GM23338 (cell line): ENCODE results near the gene EGLN2. TPM values are rescaled to one million over a fixed set of nuclear protein-coding genes. Genes with fewer than 3 reads are reported as not detected.

ENCODE experiments used
- ATAC-seq: fragments of 200-7000 bp; cut with Tn5 transposase; 3 replicates; pipeline ENCODE4 v1.9.1; 2020
- DNase-seq: peaks from one replicate; pipeline ENCODE4 v3.0.0-alpha.2; 2015; ENCODE audit warnings: low spot score
- H2AFZ ChIP-seq: fragments of 200-600 bp; sonication (generic); 2 replicates; pipeline ENCODE4 v1.8.0; 2016; ENCODE audit warnings: antibody characterized with exemption, mild to moderate bottlenecking, moderate library complexity
- H3F3A ChIP-seq: fragments of 200-600 bp; sonication (generic); replicated peaks from 2 replicates; pipeline ENCODE4 v1.8.0; 2017; ENCODE audit warnings: antibody characterized with exemption, mixed run types, low read depth
- H3K27ac ChIP-seq: fragments of 200-600 bp; sonication (generic); 2 replicates; pipeline ENCODE4 v1.6.1; 2016; ENCODE audit warnings: low read depth
- H3K27me3 ChIP-seq: fragments of 200-600 bp; sonication (generic); 2 replicates; pipeline ENCODE4 v1.8.0; 2016; ENCODE audit warnings: mild to moderate bottlenecking, mixed run types, moderate library complexity; ENCODE audit not compliant: insufficient read depth
- H3K36me3 ChIP-seq: fragments of 200-600 bp; sonication (generic); 2 replicates; pipeline ENCODE4 v1.8.0; 2016; ENCODE audit warnings: mild to moderate bottlenecking; ENCODE audit not compliant: insufficient read depth
- H3K4me1 ChIP-seq: fragments of 200-600 bp; sonication (generic); 2 replicates; pipeline ENCODE4 v1.8.0; 2016; ENCODE audit warnings: mild to moderate bottlenecking, moderate library complexity; ENCODE audit not compliant: insufficient read depth
- H3K4me2 ChIP-seq: fragments of 200-600 bp; sonication (generic); 2 replicates; pipeline ENCODE4 v1.7.1; 2017; ENCODE audit warnings: mixed run types
- H3K4me3 ChIP-seq: fragments of 200-600 bp; sonication (generic); 2 replicates; pipeline ENCODE4 v1.6.1; 2016; ENCODE audit warnings: mixed run types
- H3K79me2 ChIP-seq: fragments of 200-600 bp; sonication (generic); replicated peaks from 2 replicates; pipeline ENCODE4 v1.8.0; 2017; ENCODE audit warnings: mild to moderate bottlenecking; ENCODE audit not compliant: insufficient read depth
- H3K9me2 ChIP-seq: fragments of 200-600 bp; sonication (generic); 2 replicates; pipeline ENCODE4 v1.8.0; 2017; ENCODE audit not compliant: insufficient read depth
- H4K20me1 ChIP-seq: fragments of 200-600 bp; sonication (generic); replicated peaks from 2 replicates; pipeline ENCODE4 v1.8.0; 2017; ENCODE audit warnings: mild to moderate bottlenecking; ENCODE audit not compliant: insufficient read depth
- H3K27ac Mint-ChIP-seq: 2 replicates; pipeline ENCODE4 v1.8.0; 2020; ENCODE audit warnings: inconsistent platforms, mild to moderate bottlenecking, moderate library complexity, mixed read lengths
- H3K27me3 Mint-ChIP-seq: 3 replicates; pipeline ENCODE4 v1.8.0; 2022; ENCODE audit warnings: low read depth, mild to moderate bottlenecking, moderate library complexity, mixed read lengths, inconsistent platforms; ENCODE audit not compliant: insufficient read depth, poor library complexity
- H3K36me3 Mint-ChIP-seq: 3 replicates; pipeline ENCODE4 v1.8.0; 2021; ENCODE audit warnings: low read depth, mild to moderate bottlenecking, inconsistent platforms, moderate library complexity, mixed read lengths
- H3K4me1 Mint-ChIP-seq: 3 replicates; pipeline ENCODE4 v1.8.0; 2020; ENCODE audit warnings: mild to moderate bottlenecking, inconsistent platforms, mixed read lengths
- H3K4me3 Mint-ChIP-seq: 3 replicates; pipeline ENCODE4 v1.8.0; 2021; ENCODE audit warnings: moderate library complexity, mild to moderate bottlenecking, inconsistent platforms, mixed read lengths
- H3K9me3 Mint-ChIP-seq: 3 replicates; pipeline ENCODE4 v1.8.0; 2020; ENCODE audit warnings: moderate library complexity, mild to moderate bottlenecking, inconsistent platforms, mixed read lengths
- CREB1 ChIP-seq: fragments of 250-450 bp; sonication (Bioruptor Pico); IDR thresholded peaks from 2 replicates; pipeline ENCODE4 v1.5.0; 2020; ENCODE audit warnings: low read depth, mild to moderate bottlenecking, moderate library complexity
- CTCF ChIP-seq, 2 experiments: fragments of 200-600 bp in 1 of 2; sonication (generic) in 1 of 2; conservative IDR thresholded peaks; 2 replicates each; pipeline versions ENCODE4 v1.5.1 to v1.6.1; 2016 to 2017; ENCODE audit warnings: antibody characterized with exemption in 2 of 2, low read depth in 2 of 2, mild to moderate bottlenecking in 2 of 2, moderate library complexity in 1 of 2
- ETS1 ChIP-seq: IDR thresholded peaks from 2 replicates; pipeline ENCODE4 v1.6.1; 2016; ENCODE audit warnings: antibody characterized with exemption
- EZH2 ChIP-seq: fragments of 200-600 bp; sonication (generic); IDR thresholded peaks from one replicate; pipeline ENCODE4 v1.8.0; 2017; ENCODE audit warnings: antibody characterized with exemption, mild to moderate bottlenecking, low read depth; ENCODE audit not compliant: unreplicated experiment
- JUNB ChIP-seq: IDR thresholded peaks from one replicate; pipeline ENCODE4 v1.6.1; 2016; ENCODE audit warnings: antibody characterized with exemption; ENCODE audit not compliant: unreplicated experiment
- POLR2AphosphoS5 ChIP-seq: IDR thresholded peaks from 2 replicates; pipeline ENCODE4 v1.6.1; 2016; ENCODE audit warnings: antibody characterized with exemption, low read depth
- STAT1 ChIP-seq: IDR thresholded peaks from one replicate; pipeline ENCODE4 v1.6.1; 2016; ENCODE audit warnings: antibody characterized with exemption; ENCODE audit not compliant: unreplicated experiment
- ZNF114 ChIP-seq: fragments of 250-450 bp; sonication (Bioruptor Pico); IDR thresholded peaks from 2 replicates; pipeline ENCODE4 v1.5.0; 2020; ENCODE audit warnings: mild to moderate bottlenecking, moderate library complexity
- ZNF462 ChIP-seq: fragments of 250-450 bp; sonication (Bioruptor Pico); IDR thresholded peaks from 2 replicates; pipeline ENCODE4 v1.5.0; 2020; ENCODE audit warnings: mild to moderate bottlenecking, moderate library complexity
- polyA plus RNA-seq: library from polyadenylated mRNA; unstranded; fragments of >200 nt; fragmentation: Nextera tagmentation; extraction: Ambion mirVana; gene quantifications from 2 replicates; pipeline ENCODE4 v1.2.1, GENCODE V29; 2016
- total RNA-seq: library from RNA; depleted of rRNA; stranded (reverse); fragments of >200 nt; shearing (Covaris generic); gene quantifications from 2 replicates; pipeline ENCODE4 v1.2.3, GENCODE V29; 2014

EGLN2 gene
- total and polyA plus RNA-seq, 2 experiments from 2014 or later: 59.9 to 118 TPM

GRCh38 chr19:40754611-40755247, 44.3 kb upstream of the EGLN2 start:
- H3K4me1 Mint-ChIP-seq: peaks cover 22% of the 10 kb centered on the region
- Histone ChIP-seq H3K36me3 (peaks cover 38% of the 10 kb centered on the region), H3K9me2 (no peaks in the 10 kb centered on the region; the same call in 1 of the 2 replicates), H2AFZ (no peak overlapping the region), H3K4me3 (peak overlapping the region; percentile 40), H3K79me2 (peaks cover 84% of the 10 kb centered on the region), H3K27ac (peak overlapping the region; percentile 55; the same call in 1 of the 2 replicates), H3F3A (peaks cover 31% of the 10 kb centered on the region), H3K4me1 (peaks cover 18% of the 10 kb centered on the region; the same call in 1 of the 2 replicates), H3K27me3 (no peaks in the 10 kb centered on the region), H4K20me1 (peaks cover 55% of the 10 kb centered on the region), H3K4me2 (peak overlapping the region; percentile 59; the same call in 1 of the 2 replicates)
- H3K27ac Mint-ChIP-seq: peak overlapping the region; percentile 89
- H3K4me3 Mint-ChIP-seq: peak overlapping the region; percentile 60
- DNase-seq (no peak), ATAC-seq (no peak)
- H3K36me3 Mint-ChIP-seq: peaks cover 79% of the 10 kb centered on the region
- peaks cover 3% of the 10 kb centered on the region; the same call in 1 of the 3 replicates for H3K9me3 Mint-ChIP-seq
- peaks cover 26% of the 10 kb centered on the region for H3K27me3 Mint-ChIP-seq
- TF ChIP-seq ETS1: no peak
- no peak for TF ChIP-seq ZNF114
- no peak for TF ChIP-seq CREB1 (CRISPR knock-in tag)

- peaks cover 82% of the 10 kb centered on the region for H3K79me2 ChIP-seq
- no peak for ATAC-seq
- H3K4me3 Mint-ChIP-seq: no peak overlapping the region
- TF ChIP-seq ETS1 (no peak), STAT1 (no peak), ZNF462 (CRISPR knock-in tag) (no peak), ZNF114 (no peak), EZH2 (no peak), CTCF (conservative IDR thresholded peaks at IDR 0.05; ENCODE audit: low read depth in 2 of 2) (no peak), JUNB (no peak), POLR2AphosphoS5 (no peak)
These were observed 43.8 kb upstream of the EGLN2 start for GRCh38 chr19:40755248-40755624.

More at GRCh38 chr19:40755248-40755624, 43.8 kb upstream of the EGLN2 start:
- Mint-ChIP-seq H3K4me1 (peaks cover 18% of the 10 kb centered on the region), H3K27me3 (peaks cover 21% of the 10 kb centered on the region), H3K27ac (no peak overlapping the region), H3K36me3 (peaks cover 84% of the 10 kb centered on the region), H3K9me3 (peaks cover 3% of the 10 kb centered on the region; the same call in 1 of the 3 replicates)
- H3K4me2 ChIP-seq: no peak overlapping the region
- no peak overlapping the region for H3K27ac ChIP-seq
- peaks cover 34% of the 10 kb centered on the region for H3F3A ChIP-seq
- H3K4me3 ChIP-seq: peak overlapping the region; percentile 20; the same call in 1 of the 2 replicates
- peaks cover 58% of the 10 kb centered on the region for H4K20me1 ChIP-seq
- no peaks in the 10 kb centered on the region for H3K9me2 ChIP-seq
- peaks cover 43% of the 10 kb centered on the region for H3K36me3 ChIP-seq
- no peaks in the 10 kb centered on the region for H3K27me3 ChIP-seq
- no peak for DNase-seq
- peaks cover 17% of the 10 kb centered on the region; the same call in 1 of the 2 replicates for H3K4me1 ChIP-seq
- H2AFZ ChIP-seq: no peak overlapping the region
